Fibroblast of mammary gland (primary cell): ENCODE results near the gene ADA.

Experiments used
- DNase-seq: peaks from one replicate; pipeline ENCODE4 v3.0.0-alpha.2; 2010; ENCODE audit warnings: low read depth
- H3K4me3 ChIP-seq: 2 replicates; pipeline ENCODE4 v1.5.1; 2011; ENCODE audit warnings: low read depth, mild to moderate bottlenecking, low read length, moderate library complexity; ENCODE audit not compliant: control insufficient read depth
- CTCF ChIP-seq: conservative IDR thresholded peaks from 2 replicates; pipeline ENCODE4 v1.5.1; 2011; ENCODE audit warnings: low read depth, low read length, inconsistent platforms; ENCODE audit not compliant: control insufficient read depth, insufficient read depth

ADA gene

GRCh38 chr20:44579313-44580081 is 72.0 kb downstream of the ADA start:
- H3K4me3 ChIP-seq, result no peak overlapping the region
- DNase-seq, result no peak
- no peak for TF ChIP-seq CTCF

GRCh38 chr20:44576297-44576696 is 75.2 kb downstream of the ADA start:
- no peak overlapping the region for H3K4me3 ChIP-seq
- TF ChIP-seq CTCF, result peak; percentile 64
- peak; percentile 88 for DNase-seq

- no peak for TF ChIP-seq CTCF
- no peak for DNase-seq
- H3K4me3 ChIP-seq, result no peak overlapping the region
Measured at GRCh38 chr20:44574372-44574771, 77.1 kb downstream of the ADA start.

GRCh38 chr20:44573501-44573869 is 78.0 kb downstream of the ADA start:
- no peak overlapping the region for H3K4me3 ChIP-seq
- DNase-seq, result no peak
- no peak for TF ChIP-seq CTCF

GRCh38 chr20:44572551-44573500 is 78.7 kb downstream of the ADA start:
- peak overlapping the region; percentile 8 for H3K4me3 ChIP-seq
- DNase-seq, result peak; percentile 96
- TF ChIP-seq CTCF, result no peak

GRCh38 chr20:44571362-44571988 is 80.0 kb downstream of the ADA start:
- no peak overlapping the region for H3K4me3 ChIP-seq
- TF ChIP-seq CTCF, result no peak
- DNase-seq, result no peak
